HG02981 (cell line): ENCODE measurements around the gene MICAL3.
"Not testable (repeated sequence)": the region's sequence is repeated elsewhere in the genome, so short reads cannot be mapped to it uniquely, and the experiment has no call there.

Experiments used
- ATAC-seq: cut with Tn5 transposase; IDR thresholded peaks from one replicate; pipeline ENCODE4 v1.9.1; 2021; ENCODE audit warnings: mild to moderate bottlenecking, moderate library complexity; ENCODE audit not compliant: unreplicated experiment

Gene MICAL3

DNA sequence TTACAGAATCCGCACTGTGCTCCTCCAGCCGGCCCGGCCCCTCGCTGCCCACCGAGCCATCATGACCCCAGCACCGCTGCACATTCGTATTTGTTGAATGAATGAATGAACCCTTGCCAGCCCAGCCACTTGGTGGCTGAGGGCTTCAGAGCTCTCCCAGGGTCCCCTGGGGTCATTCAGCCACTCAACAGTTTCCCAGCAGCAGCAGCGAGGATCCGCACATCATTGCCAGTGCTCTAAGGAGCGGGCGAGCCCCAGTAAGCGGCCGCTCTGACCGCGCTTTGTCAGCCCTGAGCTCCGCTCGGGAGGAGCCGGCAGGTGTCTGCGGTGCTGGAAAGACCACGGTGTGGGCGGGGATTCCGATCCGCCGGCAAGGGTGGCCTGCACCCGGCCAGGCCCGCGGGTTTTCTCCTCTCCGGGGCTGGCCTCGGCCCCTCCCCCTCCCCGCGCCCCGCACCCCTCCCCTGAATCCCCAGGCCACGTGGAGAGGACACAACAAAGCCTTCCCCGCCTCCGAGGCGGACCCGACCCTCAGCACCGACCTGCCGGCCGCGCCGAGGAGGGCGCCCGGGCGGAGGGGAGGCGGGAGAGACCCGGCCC, 250.7 kb downstream of the MICAL3 start:
- ATAC-seq = peak; percentile 29

- ATAC-seq = no peak
Observed at GRCh38 chr22:17772958-17773605, 251.3 kb downstream of the MICAL3 start.

DNA sequence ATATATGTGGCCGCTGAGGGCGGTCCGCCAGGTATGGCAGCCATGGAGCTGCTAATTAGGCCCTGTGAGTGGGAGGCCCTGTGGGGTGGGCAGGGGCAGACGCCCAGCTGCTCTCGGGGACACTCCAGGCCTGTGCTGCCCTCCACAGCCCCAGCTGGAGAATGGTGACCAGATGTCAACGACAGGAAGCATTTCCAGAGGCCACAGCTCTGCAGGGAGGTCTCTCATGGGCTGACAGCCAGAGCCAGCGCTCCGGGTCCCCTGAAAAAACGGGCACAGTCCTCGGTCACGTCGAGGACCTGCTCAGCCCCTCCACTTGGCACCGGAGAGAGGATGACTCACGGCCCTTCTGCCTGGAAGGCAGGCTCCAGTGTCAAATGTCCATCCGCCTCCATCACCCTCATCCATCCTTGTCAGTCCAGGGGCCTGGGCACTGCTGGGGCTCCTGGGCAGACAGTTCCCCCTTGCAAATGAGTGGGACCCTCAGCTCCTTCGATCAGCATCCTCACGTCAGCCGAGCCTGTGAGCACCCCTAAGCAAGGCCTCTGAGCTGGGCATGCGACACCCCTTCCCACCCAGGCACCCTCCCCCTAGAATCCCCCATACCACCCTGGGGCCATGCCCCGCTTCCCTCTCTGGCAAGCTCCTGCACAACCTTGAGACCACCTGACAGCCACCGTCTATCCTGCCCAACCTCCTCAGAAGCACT, 252.0 kb downstream of the MICAL3 start:
- no peak for ATAC-seq

DNA sequence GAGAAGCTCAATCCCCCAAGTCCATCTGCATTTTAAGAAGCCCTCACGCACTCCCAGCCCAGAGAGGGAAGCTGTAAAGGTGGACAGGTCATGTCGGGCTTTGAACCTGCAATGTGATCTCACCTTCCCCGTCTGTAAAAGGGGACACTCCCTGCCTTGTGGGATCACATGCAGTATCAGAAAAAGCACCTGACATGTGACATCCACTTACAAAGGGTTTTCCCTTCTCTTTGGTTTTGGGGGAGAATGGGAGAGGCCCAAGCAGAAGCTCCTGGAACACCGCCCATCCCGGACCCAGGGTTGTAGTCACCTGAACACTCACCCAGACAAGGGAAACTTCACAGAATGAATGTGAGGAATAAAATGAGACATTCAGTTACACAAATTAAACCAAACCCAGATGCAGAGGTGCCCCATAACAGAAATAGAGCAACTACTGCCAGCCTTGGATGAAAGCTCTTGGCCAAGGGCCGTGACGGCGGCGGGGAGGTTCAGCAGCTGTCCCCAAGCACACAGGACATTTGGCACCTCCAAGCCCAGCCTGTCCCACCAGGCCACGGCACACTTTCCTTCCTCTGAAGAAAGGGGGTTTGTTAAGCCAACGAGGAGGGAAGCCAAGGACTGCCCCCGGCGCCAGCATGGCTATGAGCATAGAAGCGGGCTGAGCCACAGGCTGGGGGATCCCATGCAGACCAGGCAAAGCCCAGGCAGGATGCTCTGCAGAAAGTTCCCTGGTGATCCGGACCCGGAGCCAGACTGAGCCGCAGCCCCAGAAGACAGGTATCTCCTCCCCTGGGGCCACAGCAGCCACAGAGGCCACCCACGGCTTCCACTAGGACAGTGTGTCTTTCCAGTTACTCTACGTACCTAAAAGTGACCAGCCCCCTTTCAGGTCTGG, 253.9 kb downstream of the MICAL3 start:
- ATAC-seq = no peak

DNA sequence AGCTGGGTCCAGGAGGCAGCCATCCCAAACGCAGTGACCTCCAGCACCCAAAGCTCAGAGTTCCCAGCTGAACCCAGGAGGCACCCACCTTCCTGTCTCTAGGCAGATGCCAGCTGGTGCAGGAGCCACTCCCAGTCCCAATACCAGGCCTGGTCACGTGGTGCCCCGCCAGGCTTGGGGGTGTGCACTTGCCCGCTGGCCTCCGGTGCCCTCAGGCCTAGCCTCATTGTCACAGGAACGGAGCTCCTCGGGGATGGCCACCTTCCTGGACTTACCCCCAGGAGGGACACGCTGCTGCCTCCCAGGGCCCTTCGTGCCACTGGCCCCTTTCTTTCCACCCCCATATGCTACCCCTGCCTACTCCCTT, 254.7 kb downstream of the MICAL3 start:
- no peak for ATAC-seq

- ATAC-seq = no peak
Observed at GRCh38 chr22:17769013-17769715, 255.2 kb downstream of the MICAL3 start.

DNA sequence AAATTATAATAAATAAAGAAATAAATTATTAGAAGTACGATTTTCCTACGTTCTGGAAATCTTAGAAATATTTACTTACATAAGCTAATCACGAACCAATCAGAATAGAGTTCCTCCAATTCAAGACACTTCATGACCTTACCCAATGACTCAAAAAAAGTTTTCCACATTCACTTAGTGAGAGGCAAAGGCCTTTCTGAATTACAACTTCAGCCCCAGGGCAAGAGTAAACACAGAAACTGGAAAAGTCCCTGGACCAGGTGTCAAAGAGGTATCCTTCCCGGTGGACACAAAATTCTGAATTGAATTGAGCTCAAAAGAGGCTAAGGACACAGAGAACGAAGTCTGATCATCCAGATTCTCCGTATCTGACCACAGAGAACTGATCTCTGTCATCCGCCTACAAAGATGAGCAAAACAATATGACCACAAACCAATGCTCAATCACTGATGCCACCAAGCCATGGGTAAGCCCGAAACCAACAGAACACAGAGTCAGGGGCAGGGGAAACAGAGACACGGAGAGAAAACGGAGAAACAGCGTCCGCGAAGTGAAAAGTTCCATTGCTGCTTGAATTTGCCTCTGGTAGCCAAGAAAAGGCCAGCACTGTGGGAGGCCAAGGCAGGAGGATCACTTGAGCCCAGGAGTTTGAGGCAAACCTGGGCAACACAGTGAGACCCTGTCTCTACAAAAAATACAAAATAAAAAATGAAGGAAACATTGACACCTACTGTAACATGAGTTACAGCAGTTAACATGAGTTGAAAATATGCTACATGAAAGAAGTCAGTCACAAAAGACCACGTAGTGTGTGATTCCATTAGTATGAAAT, 256.9 kb downstream of the MICAL3 start:
- ATAC-seq = peak; percentile 71

GRCh38 chr22:17764852-17765251, 259.5 kb downstream of the MICAL3 start:
- ATAC-seq = not testable (repeated sequence)

- no peak for ATAC-seq
Observed at GRCh38 chr22:17764036-17764435, 260.3 kb downstream of the MICAL3 start.

- ATAC-seq = not testable (repeated sequence)
Observed at GRCh38 chr22:17763442-17763841, 260.9 kb downstream of the MICAL3 start.

- ATAC-seq = no peak
Observed at GRCh38 chr22:17761138-17761488, 263.2 kb downstream of the MICAL3 start.

- ATAC-seq = no peak
Observed at GRCh38 chr22:17754233-17754925, 270.0 kb downstream of the MICAL3 start.

DNA sequence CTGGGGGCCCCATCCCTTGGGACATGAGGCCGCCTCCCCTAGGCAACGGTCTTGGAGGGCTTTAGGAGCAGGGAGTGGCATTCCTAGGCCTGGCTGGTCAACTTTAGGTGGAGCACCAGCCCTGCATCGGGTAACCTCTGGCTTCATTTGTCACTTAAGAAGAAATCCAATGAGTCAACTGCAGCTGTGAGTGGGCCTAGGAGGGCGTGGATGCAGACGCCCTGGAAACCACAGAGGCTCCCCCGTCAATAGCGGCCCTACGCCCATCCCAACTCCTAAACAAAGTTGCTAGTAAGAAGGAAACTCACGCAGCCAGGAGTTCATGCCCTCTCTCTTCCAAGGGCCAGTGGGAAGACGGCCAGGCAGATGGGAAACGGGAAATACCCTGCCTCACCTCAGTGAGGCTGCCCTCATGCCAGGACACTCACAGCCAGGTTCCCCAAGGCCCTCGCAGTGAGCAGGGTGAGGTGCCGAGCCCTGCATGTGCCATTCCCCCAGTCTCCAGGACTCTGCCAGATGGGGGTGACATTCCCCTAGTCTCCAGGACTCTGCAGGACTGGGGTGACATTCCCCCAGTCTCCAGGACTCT, 270.9 kb downstream of the MICAL3 start:
- ATAC-seq = no peak

- no peak for ATAC-seq
Observed at GRCh38 chr22:17751596-17751995, 272.8 kb downstream of the MICAL3 start.

DNA sequence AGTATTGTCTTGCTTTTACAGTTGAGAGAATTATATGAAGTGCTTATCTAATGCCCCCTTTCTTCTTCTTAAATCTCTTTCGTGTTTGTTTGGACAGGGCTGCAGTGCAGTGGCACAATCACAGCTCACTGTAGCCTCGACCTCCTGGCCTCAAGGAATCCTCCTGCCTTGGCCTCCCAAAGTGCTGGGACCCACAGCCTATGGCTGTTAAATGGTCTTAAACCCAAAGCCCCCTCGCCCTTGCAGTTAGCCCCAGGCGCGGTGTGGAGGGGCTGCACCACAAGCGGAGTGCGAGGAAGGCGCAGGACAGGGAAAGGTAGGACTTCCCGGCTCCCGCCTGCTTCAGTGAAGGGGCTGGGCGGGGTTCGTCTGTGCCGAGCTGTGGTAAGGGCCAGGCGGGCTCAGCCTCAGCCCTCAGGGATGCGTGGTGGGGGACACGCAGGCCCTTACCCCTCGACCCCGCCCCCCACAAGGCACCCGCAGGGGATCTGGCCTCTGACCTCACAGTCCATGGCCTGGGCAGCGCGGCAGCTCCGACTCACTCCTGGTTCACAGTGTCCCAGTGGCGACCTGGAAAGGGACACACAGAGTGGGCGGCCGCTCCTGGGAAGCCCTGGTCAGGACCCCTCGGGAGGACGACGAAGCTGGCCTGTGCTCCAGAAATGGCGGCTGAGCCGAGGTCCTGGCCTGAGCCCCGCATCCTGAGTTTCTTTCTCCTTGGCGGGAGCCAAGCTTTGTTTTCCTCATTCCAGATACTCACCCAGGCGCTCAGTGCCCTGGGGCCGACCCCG, 274.6 kb downstream of the MICAL3 start:
- no peak for ATAC-seq

GRCh38 chr22:17748555-17749353, 275.6 kb downstream of the MICAL3 start:
- ATAC-seq = no peak

DNA sequence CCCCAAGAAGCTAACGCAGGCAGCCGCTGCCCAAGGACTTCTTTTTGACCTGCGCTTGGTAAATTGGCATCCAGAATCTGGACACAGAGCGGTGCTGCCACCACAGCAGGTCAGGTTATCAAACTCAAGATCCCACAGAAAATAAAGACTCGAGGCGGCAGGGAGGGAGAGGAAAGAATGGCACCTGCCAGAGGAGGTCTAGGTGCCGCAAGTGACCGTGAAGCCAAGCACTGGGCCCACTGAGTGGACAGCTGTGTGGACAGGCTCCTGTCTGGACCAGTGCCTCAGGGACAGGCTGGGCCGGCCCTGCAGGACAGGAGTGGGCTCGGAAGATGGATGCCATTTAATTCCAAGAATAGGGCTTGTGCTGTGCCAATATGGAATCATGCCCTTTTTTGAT, 277.4 kb downstream of the MICAL3 start:
- no peak for ATAC-seq
